Measurements from ENCODE around the gene OR4D2. TPM values are rescaled to one million over a fixed set of nuclear protein-coding genes. Genes with fewer than 3 reads are reported as not detected.
A peak's percentile ranks its signal among the peaks of the same experiment; 100 is the strongest.
"Not testable (repeated sequence)": the region's sequence is repeated elsewhere in the genome, so short reads cannot be mapped to it uniquely, and the experiment has no call there.

The OR4D2 gene
- not detected for polyA plus RNA-seq (ENCODE audit: insufficient read length in 12 of 12)
- long read RNA-seq, donor 1: 0 reads
- long read RNA-seq, donor 2: 0 reads
- long read RNA-seq, donor 3: 0 reads
- long read RNA-seq, donor 4: 0 reads
- long read RNA-seq, donor 5: 0 reads
- long read RNA-seq, donor 6: 0 reads
- long read RNA-seq, donor 7: 0 reads
- long read RNA-seq, donor 8: 0 reads
- long read RNA-seq, donor 9: 0 reads
- long read RNA-seq, donor 10: 0 reads
- long read RNA-seq, donor 11: 0 reads

DNA sequence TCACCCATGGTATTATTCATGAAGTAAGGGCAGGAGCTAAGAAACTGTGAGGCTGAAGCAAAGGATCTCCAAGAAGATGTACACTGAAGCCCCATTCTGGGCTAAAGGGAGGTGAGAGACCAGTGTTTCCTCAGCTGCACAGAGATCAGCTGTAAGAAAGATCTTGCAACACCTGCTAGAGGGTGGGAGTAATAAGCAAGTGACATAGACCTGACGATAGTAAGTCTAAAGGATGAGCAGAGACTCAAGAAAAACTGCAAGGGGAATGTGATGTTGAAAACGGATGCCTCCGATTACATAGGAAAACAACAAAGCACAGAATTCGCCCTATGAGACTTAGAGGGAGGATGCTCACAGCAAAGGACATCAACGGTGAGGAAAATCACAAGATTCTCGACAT, at the start of gene OR4D2:
Gene OR4D2, plus strand, starts transcription at position 301 of the 400 bp plus-strand sequence. CDS start 2,674 bp downstream, outside the sequence.
- no peak for DNase-seq

DNA sequence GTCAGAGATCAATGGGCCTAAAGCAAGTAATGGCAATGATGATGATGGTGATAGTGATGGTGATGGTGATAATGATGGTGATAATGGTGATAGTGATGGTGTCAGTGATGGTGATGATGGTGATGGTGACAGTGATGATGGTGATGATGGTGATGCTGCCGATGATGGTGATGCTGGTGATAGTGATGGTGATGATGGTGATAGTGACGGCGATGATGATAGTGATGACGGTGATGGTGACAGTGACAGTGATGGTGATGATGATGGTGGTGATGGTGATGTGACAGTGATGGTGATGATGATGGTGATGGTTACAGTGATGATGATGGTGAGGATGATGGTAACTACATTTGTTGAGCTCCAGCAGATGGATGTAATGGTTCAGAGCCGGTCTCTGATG, 49.4 kb upstream of the OR4D2 start:
- no peak for DNase-seq

DNA sequence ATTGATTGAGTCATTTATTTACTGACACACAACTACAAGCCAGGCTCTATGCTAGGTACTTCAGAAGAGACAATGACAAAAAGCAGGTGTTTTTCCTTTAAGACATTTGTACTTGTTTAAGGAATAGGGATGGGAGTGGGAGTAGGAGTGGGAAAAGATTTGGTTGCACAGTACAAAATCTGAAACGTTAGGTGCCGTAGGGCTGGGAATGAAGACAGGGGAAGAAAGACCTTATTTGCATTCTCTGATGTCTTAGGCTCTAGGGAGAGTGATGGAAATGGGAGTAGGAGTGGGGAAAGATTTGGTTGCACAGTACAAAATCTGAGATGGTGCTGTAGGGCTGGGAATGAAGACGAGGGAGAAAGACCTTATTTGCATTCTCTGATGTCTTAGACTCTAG, 47.3 kb upstream of the OR4D2 start:
- no peak for DNase-seq

DNA sequence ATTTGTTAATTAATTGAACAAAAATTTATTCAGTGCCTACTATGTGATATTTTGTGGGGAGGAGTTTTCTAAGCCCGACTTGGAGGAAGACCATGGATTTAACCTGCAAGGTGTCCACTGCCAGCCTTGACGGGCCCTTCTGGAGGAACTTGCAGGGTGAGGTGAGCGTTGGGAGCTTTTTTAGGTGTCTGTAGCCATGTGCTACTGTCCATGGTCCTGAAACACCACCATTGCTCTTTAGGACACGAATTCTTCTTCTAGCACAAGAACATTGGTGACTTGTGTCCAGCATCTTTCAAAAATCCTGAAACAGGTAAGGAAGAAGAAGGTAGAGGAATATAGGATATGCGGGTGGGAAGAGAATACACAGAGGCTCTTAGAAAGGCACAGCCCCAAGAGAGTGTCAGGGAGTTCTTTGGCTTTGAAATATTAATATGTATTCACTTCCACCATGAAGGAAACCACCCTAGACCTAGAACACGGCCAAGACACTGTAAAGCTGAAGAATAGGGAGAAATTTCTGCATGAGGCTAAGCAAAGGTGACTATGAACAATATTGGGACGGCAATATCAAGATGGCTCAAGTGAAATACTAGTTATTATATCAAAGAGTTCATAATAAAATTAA, 46.5 kb upstream of the OR4D2 start:
- peak; percentile 71 for DNase-seq

DNA sequence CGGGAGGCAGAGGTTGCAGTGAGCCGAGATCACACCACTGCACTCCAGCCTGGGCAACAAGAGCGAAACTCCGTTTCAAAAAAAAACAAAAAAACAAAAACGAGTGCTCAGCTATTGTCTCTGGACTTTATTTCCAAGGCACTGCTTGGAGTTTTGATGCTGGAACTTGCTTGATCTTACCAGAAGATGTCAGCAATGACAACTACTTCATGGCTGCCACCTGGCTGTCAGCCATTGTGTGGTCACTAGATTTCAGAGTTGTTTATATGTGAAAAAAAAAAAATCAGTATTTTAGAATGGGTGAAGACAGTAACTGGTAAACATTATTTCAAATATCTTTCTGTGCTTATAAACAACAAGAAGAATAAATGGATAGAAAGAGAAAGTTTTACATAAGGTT, 44.9 kb upstream of the OR4D2 start:
- no peak for DNase-seq

DNA sequence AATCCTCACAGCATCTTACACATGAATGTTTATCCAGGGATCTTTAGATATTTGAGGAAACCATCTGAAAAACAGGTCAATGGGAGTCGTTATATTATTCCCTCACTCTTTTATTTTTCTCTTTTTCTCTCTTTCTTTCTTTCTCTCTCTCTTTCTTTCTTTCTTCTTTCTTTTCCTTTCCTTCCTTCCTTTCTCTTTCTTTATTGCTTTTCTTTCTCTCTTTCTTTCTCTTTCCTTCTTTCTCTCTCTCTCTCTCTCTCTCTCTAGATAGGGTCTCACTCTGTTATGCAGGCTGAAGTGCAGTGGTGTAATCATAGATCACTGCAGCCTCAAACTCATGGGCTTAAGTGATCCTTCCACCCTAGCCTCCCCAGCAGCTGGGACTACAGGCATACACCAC, 38.9 kb upstream of the OR4D2 start:
- DNase-seq: no peak

DNA sequence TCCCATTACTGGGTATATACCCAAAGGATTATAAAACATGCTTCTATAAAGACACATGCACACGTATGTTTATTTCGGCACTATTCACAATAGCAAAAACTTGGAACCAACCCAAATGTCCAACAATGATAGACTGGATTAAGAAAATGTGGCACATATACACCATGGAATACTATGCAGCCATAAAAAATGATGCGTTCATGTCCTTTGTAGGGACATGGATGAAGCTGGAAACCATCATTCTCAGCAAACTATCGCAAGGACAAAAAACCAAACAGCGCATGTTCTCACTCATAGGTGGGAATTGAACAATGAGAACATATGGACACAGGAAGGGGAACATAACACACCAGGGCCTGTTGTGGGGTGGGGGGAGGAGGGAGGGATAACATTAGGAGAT, 34.1 kb upstream of the OR4D2 start:
- DNase-seq: not testable (repeated sequence)

DNA sequence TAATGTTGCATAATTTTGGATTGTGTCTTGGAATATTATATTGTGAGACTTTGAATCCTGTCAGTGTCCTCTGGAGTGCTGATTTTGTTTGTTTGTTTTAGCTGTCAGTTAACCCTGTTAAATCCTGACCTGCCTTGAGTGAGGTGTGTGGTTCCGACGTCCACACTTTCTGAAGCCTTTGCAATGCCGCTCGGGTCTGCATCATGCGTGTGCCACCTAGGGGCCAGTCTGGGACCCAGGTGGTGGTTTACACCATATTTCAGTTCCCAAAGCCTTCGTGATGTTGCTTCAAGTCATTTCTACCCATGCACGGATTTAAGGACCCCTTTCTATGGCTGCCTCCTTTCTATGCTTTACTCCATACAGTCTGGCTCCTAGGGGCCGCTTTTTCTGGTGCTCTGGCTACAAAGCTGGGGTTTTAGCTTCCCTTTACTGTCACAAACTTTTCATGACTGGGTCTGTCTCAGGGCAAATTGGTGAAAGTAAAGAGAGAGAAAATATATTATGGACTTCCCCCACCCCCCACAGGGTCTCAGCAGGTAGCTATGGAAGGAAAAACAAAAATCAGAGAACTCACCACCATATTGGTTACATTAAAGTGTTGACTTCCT, 30.0 kb upstream of the OR4D2 start:
- no peak for DNase-seq

DNA sequence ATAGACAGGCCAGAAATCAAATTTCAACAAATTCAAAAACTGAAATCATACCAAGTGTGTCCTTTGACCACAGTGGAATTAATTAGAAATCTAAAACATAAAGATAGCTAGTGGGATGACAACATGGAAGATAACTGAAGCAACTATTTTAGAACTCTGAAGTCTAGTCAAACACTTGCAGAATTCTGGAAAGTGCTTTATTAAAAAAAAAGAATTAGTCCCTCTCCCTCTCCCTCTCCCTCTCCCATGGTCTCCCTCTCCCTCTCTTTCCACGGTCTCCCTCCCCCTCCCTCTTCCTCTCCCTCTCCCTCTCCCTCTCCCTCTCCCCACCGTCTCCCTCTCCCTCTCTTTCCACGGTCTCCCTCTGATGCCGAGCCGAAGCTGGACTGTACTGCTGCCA, 25.3 kb upstream of the OR4D2 start:
- no peak for DNase-seq

DNA sequence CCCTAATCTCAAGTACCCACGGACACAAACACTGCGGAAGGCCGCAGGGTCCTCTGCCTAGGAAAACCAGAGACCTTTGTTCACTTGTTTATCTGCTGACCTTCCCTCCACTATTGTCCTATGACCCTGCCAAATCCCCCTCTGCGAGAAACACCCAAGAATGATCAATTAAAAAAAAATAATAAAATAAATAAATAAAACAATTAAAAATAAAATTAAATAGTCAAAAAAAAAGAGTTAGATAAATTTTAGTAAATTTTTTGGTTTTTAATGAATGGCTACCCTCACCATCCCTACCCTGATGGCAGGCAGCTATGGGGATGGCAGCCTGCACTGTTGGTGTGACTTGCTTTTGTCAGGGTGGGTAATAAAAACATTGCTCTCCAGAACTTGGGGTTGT, 23.4 kb upstream of the OR4D2 start:
- DNase-seq: not testable (repeated sequence)

DNA sequence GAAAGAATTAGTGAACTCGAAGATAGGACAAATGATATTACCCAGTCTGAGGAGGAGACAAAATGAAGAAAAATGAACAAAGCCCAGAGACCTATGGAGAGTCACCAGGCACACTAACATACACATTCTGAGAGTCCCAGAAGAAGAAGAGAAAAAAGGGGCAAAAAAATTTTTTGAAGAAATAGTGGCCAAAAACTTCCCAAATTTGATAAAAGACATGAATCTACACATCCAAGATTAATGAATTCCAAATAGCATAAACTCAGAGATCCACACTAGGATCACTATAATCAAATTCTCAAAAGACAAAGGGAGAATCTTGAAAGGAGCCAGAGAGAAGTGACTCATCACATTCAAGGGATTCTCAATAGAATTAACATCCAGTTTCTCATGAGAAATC, 22.0 kb upstream of the OR4D2 start:
- no peak for DNase-seq

DNA sequence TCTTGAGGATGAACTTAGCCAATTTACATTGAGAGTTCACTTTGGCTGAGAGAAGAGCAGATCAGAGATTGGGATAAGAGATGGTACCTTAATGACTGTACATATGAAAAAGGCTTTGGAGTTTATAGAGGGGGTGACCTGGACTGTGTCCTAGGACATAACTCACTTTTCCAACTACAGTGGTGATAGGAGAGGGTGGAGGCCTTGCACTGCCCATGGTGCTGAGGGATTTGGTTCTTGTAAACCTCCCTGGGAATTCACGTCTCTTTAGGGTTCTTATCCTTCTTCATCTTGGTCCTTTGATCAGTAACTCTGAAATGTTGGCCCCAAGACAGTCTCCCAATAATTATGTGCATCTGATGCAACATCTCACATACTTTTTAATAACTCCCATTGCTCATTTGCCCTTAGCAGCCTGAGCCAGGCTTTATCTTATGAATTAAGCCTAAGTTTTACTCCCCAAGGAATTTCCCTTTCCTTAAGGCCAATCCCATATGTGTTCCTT, 18.8 kb upstream of the OR4D2 start, which contains the start of gene OR4D1:
Gene OR4D1, plus strand, starts transcription at position 455 of the 505 bp plus-strand sequence. CDS start 6,770 bp downstream, outside the sequence.
- DNase-seq: no peak

DNA sequence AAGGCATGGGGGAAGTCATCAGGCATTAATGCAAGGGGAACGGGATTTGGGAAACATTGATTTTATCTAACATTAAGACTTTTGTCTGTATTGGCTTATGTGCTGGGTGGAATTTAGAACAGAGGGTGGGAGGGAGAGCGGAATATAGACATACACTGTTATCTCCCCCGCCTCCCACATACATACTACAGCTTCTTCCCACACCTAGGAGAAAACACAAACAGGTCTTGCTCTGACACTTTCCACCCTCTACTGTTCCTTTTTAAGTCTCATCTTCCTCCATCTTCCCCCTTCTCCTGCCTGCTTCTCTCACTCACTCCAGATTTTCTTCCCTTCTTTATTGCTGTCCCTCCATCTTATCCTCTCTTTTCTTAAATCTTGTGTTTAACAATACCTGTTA, 18.2 kb upstream of the OR4D2 start:
- DNase-seq: no peak

DNA sequence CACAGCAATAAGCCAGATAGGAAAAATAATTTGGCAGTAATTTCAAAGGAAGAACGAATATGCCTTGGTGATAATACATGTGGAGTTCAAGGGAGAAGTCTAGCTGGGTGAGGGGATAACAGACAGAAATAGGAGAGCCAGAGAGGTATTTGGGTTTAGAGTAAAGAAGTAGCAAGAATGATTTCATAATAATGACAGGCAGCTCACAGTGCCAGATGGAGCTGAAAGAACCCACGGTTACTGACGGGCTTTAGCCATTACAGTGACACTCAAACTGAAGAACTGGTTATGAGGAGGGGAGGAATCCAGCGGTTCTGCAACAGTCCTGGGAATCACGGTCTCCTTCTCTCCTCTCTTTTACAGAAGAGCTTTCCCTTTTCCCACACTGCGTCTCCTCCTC, 16.4 kb upstream of the OR4D2 start:
- DNase-seq: no peak

DNA sequence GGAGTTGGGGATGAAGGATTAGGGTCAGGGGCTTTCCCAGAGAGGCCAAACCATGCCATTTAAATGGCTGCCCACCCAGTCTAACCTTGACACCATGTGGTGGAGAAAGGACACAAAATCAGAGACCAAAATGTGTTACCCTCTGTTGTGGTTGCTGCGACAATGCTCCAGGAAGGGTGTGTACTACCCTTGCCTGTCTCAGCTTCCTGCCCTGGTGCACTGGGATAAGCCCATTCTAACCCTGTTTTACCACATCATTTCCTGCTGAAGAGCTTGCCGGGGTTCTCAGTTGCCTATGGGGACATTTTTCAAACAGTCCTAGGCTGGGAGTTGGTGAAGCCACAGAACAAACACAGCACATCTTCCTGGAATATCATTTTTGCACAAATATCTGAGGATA, 13.7 kb upstream of the OR4D2 start:
- DNase-seq: no peak

DNA sequence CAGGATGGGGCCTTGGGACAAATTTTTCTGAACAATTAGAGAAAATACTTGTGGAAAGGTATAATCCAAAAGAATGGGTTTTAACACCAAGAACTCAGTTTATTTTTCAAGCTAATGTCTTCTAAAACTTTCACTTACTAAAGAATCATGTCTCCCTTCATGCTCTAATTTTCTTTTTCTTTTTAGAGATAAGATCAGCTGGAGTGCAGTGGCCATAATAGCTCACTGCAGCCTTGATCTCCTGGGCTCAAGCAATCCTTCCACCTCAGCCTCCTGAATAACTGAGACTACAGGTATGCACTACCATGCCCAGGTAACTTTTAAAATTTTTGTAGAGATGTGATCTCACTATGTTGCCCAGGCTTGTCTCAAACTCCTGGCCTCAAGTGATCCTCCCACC, 13.1 kb upstream of the OR4D2 start:
- no peak for DNase-seq

DNA sequence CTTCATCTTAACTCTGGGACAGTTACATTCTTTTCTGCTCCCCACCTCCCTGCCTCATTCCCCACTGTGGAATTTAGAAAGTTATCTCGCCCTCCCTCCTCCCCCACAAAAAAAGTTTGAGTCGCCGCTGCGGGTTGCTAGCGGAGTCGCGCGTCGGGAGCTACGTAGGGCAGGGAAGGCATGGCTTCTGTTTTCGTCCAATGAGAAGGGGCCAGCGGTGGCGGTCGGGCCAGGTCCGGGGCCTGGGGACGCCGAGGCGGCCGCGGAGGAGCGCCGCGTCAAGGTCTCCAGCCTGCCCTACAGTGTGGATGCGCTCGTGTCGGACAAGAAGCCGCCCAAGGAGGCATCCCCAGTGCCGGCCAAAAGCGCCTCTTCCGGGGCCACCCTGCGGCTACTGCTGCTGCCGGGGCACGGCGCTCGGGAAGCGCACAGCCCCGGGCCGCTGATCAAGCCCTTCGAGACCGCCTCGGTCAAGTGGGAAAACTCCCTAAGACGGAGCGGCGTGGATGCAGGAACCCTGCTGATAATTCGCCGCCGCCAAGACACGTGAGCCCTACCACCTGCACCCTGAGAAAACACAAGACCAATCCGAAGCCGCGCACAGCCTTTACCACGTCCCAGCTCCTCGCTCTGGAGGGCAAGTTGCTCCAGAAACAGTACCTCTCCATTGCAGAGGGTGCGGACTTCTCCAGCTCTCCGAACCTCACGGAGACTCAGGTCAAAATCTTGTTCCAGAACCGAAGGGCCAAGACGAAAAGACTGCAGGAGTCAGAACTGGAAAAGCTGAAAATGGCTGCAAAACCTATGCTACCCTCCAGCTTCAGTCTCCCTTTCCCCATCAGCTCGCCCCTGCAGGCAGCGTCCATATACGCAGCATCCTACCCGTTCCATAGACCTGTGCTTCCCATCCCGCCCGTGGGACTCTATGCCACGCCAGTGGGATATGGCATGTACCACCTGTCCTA, 9.7 kb upstream of the OR4D2 start:
- DNase-seq: no peak

DNA sequence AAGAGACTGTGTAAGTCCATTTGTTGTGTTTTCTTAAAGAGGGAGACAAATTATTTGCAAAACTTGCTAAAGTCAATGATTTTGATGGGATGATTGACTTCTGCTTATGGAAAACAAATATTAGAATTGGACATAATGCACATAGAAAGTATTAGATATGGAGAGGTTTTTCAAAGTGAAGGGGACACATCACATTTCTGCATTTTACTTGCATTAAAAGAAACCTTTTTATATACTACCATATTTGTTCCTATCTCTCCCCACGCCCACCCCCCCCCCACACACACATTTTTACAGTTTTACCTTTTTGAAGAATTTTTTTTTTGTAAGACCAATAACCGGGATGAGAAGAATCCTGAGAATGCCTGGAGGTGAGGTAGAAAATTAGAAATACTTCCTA, 8.6 kb upstream of the OR4D2 start:
- no peak for DNase-seq

DNA sequence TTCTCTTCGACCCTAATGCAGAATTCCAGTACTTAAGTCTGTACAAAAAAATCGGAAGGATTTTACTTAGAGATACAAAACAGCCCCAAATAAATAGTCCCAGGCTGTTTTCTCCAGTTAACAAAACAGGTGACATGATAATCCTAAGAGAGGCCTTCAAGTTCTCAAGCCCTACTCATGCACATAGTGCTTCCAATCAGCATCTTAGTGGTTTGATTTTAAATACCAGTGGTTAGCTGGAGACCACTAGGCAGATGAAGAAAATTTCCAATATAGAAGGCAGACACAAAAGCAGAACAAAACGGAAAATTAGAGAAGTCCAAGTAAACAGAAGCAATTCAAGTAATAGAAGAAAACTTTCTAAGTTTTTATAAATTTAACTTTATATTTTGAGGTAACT, 5.2 kb upstream of the OR4D2 start:
- DNase-seq: no peak

DNA sequence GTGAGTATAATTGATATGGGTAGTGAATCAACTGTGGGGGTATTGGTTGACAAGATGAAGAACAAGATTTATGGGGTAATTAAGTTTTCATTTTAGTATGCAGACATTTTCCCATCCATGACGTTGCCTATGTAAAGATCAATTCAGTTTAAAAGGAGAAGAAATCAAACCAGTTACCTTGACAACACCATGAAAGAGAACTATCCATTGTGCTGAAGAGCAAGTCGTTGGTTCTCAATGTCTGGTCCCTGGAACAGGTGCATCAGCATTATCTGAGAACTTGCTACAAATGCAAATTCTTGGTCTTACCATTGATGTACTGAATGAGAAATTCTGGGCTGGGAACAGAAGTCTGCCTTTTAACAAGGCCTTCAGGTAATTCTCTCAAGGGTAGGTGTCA, 801 bp upstream of the OR4D2 start:
- no peak for DNase-seq

DNA sequence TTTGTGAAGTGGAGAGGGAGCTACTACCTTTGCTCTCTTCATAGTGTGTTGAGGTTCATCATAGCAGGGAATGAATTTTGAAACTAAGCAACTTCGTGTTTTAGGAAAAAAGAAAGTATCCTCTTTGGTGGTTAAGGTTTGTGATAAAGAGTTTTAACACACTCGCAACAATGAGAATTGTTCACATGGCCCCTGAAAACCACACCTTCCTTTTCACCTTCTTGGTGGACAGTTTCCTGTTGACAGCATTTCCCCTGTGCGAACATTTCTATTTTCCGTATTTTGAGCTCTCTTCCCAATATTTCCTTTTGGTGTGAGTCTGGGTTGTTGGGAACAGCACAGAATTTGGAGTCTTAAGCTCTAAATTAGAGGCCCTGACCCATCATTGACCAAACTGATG, 3.8 kb downstream of the OR4D2 start:
- no peak for DNase-seq

All from muscle of arm (tissue), 14 donors.